Hepatocyte (in vitro differentiated cells): Measurements from ENCODE around the gene CTBP1.

ENCODE experiments used
- CTCF ChIP-seq: fragments of 200-600 bp; sonication (generic); IDR thresholded peaks from 2 replicates; pipeline ENCODE4 v1.5.1; 2016; ENCODE audit warnings: antibody characterized with exemption, mild to moderate bottlenecking; ENCODE audit not compliant: poor library complexity
- EZH2 ChIP-seq: fragments of 200-600 bp; sonication (generic); IDR thresholded peaks from 2 replicates; pipeline ENCODE4 v1.6.1; 2016; ENCODE audit warnings: antibody characterized with exemption, mild to moderate bottlenecking, borderline replicate concordance
- EZH2phosphoT487 ChIP-seq: fragments of 200-600 bp; sonication (generic); IDR thresholded peaks from one replicate; pipeline ENCODE4 v1.6.1; 2018; ENCODE audit warnings: antibody characterized with exemption, mild to moderate bottlenecking, low read depth, moderate library complexity; ENCODE audit not compliant: unreplicated experiment, severe bottlenecking

GRCh38 chr4:1244081-1244977, 4.6 kb downstream of the CTBP1 start:
- no peak for TF ChIP-seq EZH2
- TF ChIP-seq CTCF, result no peak
- TF ChIP-seq EZH2phosphoT487, result no peak
